BLaER1 treated with 17β-estradiol and CSF1 and Interleukin-3, amounts not matched to agents 10 nM and 100 nM (cell line): Measurements from ENCODE around the gene TXNIP.
A peak's percentile ranks its signal among the peaks of the same experiment; 100 is the strongest.

Experiments
- H3K27ac ChIP-seq, 11 experiments: shearing (Covaris generic); formaldehyde crosslinking; 2 replicates each; pipeline ENCODE4 v1.8.1; 2022
- H3K27me3 ChIP-seq, 11 experiments: shearing (Covaris generic); formaldehyde crosslinking; 2 replicates each; pipeline ENCODE4 v1.8.1; 2022
- H3K36me3 ChIP-seq, 11 experiments: shearing (Covaris generic); formaldehyde crosslinking; 2 replicates each; pipeline ENCODE4 v1.8.1; 2022
- H3K4me1 ChIP-seq, 10 experiments: shearing (Covaris generic); formaldehyde crosslinking; 2 replicates each; pipeline ENCODE4 v1.8.1; 2022
- H3K4me2 ChIP-seq, 11 experiments: shearing (Covaris generic); formaldehyde crosslinking; 2 replicates each; pipeline ENCODE4 v1.8.1; 2022
- H3K4me3 ChIP-seq, 10 experiments: shearing (Covaris generic); formaldehyde crosslinking; 2 replicates each; pipeline ENCODE4 v1.8.1; 2022
- H3K9ac ChIP-seq, 11 experiments: shearing (Covaris generic); formaldehyde crosslinking; 2 replicates each; pipeline ENCODE4 v1.8.1; 2022
- H3K9me3 ChIP-seq, 11 experiments: shearing (Covaris generic); formaldehyde crosslinking; replicated peaks in 1 of 11; 2 replicates each; pipeline ENCODE4 v1.8.1; 2022
- H4K20me1 ChIP-seq, 11 experiments: shearing (Covaris generic); formaldehyde crosslinking; 2 replicates each; pipeline ENCODE4 v1.8.1; 2022
- Cebpa-rat ChIP-seq, 11 experiments: shearing (Covaris generic); IDR thresholded peaks; 2 replicates each; pipeline ENCODE4 v1.8.1; 2022

Gene TXNIP

GRCh38 chr1:145990249-145990855 is 6.0 kb downstream of the TXNIP start:
- H3K27ac ChIP-seq: no peak overlapping the region
- H3K4me1 ChIP-seq: peaks cover 34 to 82% (median 43%) of the 10 kb centered on the region in 10 experiments
- TF ChIP-seq Cebpa-rat (IDR thresholded peaks at IDR 0.05): no peak
- peaks cover 25 to 48% (median 30%) of the 10 kb centered on the region in 11 experiments for H4K20me1 ChIP-seq
- peaks cover 29 to 38% (median 34%) of the 10 kb centered on the region in 11 experiments for H3K36me3 ChIP-seq
- H3K4me3 ChIP-seq: no peak overlapping the region
- no peaks in the 10 kb centered on the region for H3K27me3 ChIP-seq
- H3K9ac ChIP-seq: no peak overlapping the region
- no peaks in the 10 kb centered on the region for H3K9me3 ChIP-seq
- H3K4me2 ChIP-seq: no peak overlapping the region

GRCh38 chr1:145988773-145989172 is 7.6 kb downstream of the TXNIP start:
- no peaks in the 10 kb centered on the region for H3K27me3 ChIP-seq
- H3K36me3 ChIP-seq: peaks cover 14 to 23% (median 18%) of the 10 kb centered on the region in 11 experiments
- H4K20me1 ChIP-seq: peaks cover 9 to 32% (median 15%) of the 10 kb centered on the region in 11 experiments; a peak in 19 of 22 replicates
- no peak overlapping the region for H3K4me3 ChIP-seq
- TF ChIP-seq Cebpa-rat (IDR thresholded peaks at IDR 0.05): no peak
- no peak overlapping the region for H3K27ac ChIP-seq
- no peaks in the 10 kb centered on the region for H3K9me3 ChIP-seq
- peaks cover 21 to 89% (median 40%) of the 10 kb centered on the region in 10 experiments for H3K4me1 ChIP-seq
- H3K4me2 ChIP-seq: no peak overlapping the region
- H3K9ac ChIP-seq: no peak overlapping the region

- Histone ChIP-seq H3K9me3 (no peaks in the 10 kb centered on the region), H4K20me1 (peaks cover under 1 to 24% (median 6%) of the 10 kb centered on the region in 11 experiments; a peak in 16 of 22 replicates), H3K27me3 (no peaks in the 10 kb centered on the region), H3K27ac (no peak overlapping the region), H3K4me3 (no peak overlapping the region), H3K4me2 (0 out of 22 replicates have a peak overlapping the region, but pooled peaks of 1 of the 11 experiments have one; percentile 86), H3K36me3 (peaks cover 6 to 14% (median 10%) of the 10 kb centered on the region in 11 experiments), H3K9ac (no peak overlapping the region), H3K4me1 (peaks cover 16 to 89% (median 39%) of the 10 kb centered on the region in 10 experiments; a peak in 19 of 20 replicates)
- no peak for TF ChIP-seq Cebpa-rat (IDR thresholded peaks at IDR 0.05)
Observed at GRCh38 chr1:145987926-145988325, 8.5 kb downstream of the TXNIP start.

- Histone ChIP-seq H3K27ac (peak overlapping the region in 5 of 11 experiments; percentile 56 to 72 (median 66); a peak in 9 of 22 replicates), H3K36me3 (peaks cover 0 to under 1% (median 0%) of the 10 kb centered on the region in 11 experiments; a peak in 1 of 22 replicates), H3K4me1 (peaks cover 4 to 89% (median 39%) of the 10 kb centered on the region in 10 experiments; a peak in 18 of 20 replicates), H3K9ac (no peak overlapping the region), H3K4me3 (no peak overlapping the region), H4K20me1 (peaks cover 0 to 10% (median 0%) of the 10 kb centered on the region in 11 experiments; a peak in 5 of 22 replicates), H3K9me3 (no peaks in the 10 kb centered on the region), H3K4me2 (peak overlapping the region in 6 of 11 experiments; percentile 61 to 88 (median 80); a peak in 12 of 22 replicates), H3K27me3 (no peaks in the 10 kb centered on the region)
- no peak for TF ChIP-seq Cebpa-rat (IDR thresholded peaks at IDR 0.05)
Observed at GRCh38 chr1:145986551-145986950, 9.8 kb downstream of the TXNIP start.

- Histone ChIP-seq H3K4me1 (peaks cover 7 to 90% (median 47%) of the 10 kb centered on the region in 10 experiments), H3K9me3 (no peaks in the 10 kb centered on the region), H3K4me2 (peak overlapping the region in 9 of 11 experiments; percentile 14 to 88 (median 74); a peak in 18 of 22 replicates), H3K4me3 (no peak overlapping the region), H4K20me1 (0 out of 22 replicates have a peak, but pooled peaks cover 0 to 2% (median 0%) of the 10 kb centered on the region in 11 experiments), H3K36me3 (no peaks in the 10 kb centered on the region), H3K27ac (peak overlapping the region in 9 of 11 experiments; percentile 11 to 72 (median 59); a peak in 15 of 22 replicates), H3K9ac (peak overlapping the region in 3 of 11 experiments; percentile 30 to 44 (median 35); a peak in 3 of 22 replicates), H3K27me3 (no peaks in the 10 kb centered on the region)
- TF ChIP-seq Cebpa-rat (IDR thresholded peaks at IDR 0.05): peak in 7 of 11 experiments; percentile 26 to 85 (median 52); a peak in 6 of 22 replicates
Observed at GRCh38 chr1:145985502-145986439, 10.6 kb downstream of the TXNIP start.

GRCh38 chr1:145985129-145985501 is 11.3 kb downstream of the TXNIP start:
- TF ChIP-seq Cebpa-rat (IDR thresholded peaks at IDR 0.05): no peak
- H4K20me1 ChIP-seq: no peaks in the 10 kb centered on the region
- H3K4me2 ChIP-seq: peak overlapping the region in 9 of 11 experiments; percentile 14 to 88 (median 74); a peak in 17 of 22 replicates
- peak overlapping the region in 3 of 11 experiments; percentile 10 to 44 (median 35); a peak in 3 of 22 replicates for H3K9ac ChIP-seq
- H3K36me3 ChIP-seq: no peaks in the 10 kb centered on the region
- H3K4me3 ChIP-seq: no peak overlapping the region
- H3K27me3 ChIP-seq: no peaks in the 10 kb centered on the region
- peak overlapping the region in 9 of 11 experiments; percentile 11 to 72 (median 59); a peak in 16 of 22 replicates for H3K27ac ChIP-seq
- H3K9me3 ChIP-seq: no peaks in the 10 kb centered on the region
- peaks cover 13 to 90% (median 54%) of the 10 kb centered on the region in 10 experiments for H3K4me1 ChIP-seq

- no peak for TF ChIP-seq Cebpa-rat (IDR thresholded peaks at IDR 0.05)
- H3K4me2 ChIP-seq: peak overlapping the region in 5 of 11 experiments; percentile 74 to 88 (median 81); a peak in 10 of 22 replicates
- H3K4me1 ChIP-seq: peaks cover 21 to 94% (median 60%) of the 10 kb centered on the region in 10 experiments
- H3K36me3 ChIP-seq: no peaks in the 10 kb centered on the region
- H3K4me3 ChIP-seq: no peak overlapping the region
- H3K27me3 ChIP-seq: no peaks in the 10 kb centered on the region
- peak overlapping the region in 6 of 11 experiments; percentile 59 to 95 (median 78); a peak in 10 of 22 replicates for H3K27ac ChIP-seq
- no peaks in the 10 kb centered on the region for H3K9me3 ChIP-seq
- no peaks in the 10 kb centered on the region for H4K20me1 ChIP-seq
- peak overlapping the region in 1 of 11 experiments; percentile 44; a peak in 1 of 22 replicates for H3K9ac ChIP-seq
Observed at GRCh38 chr1:145983960-145984830, 12.2 kb downstream of the TXNIP start.
